ENCODE measurements around the gene PARP4.

- TF ChIP-seq RNF2 (IDR thresholded peaks at IDR 0.05; ENCODE audit: borderline replicate concordance, low read depth) (no peak), NFE2L2 (conservative IDR thresholded peaks at IDR 0.05; ENCODE audit: low read length) (no peak), CEBPB (IDR thresholded peaks at IDR 0.05) (no peak), CTCF (IDR thresholded peaks at IDR 0.05) (no peak), MAX (IDR thresholded peaks at IDR 0.05) (no peak), POLR2A (IDR thresholded peaks at IDR 0.05; ENCODE audit: low read length) (no peak), E2F6 (IDR thresholded peaks at IDR 0.05; ENCODE audit: borderline replicate concordance, low read depth) (no peak), PHF8 (IDR thresholded peaks at IDR 0.05; ENCODE audit: borderline replicate concordance, low read depth) (no peak)
These were observed 14.8 kb downstream of the PARP4 start for GRCh38 chr13:24497742-24498141.

Data from A549 (cell line).